GM20431 (cell line): ENCODE results near the gene TRABD2B.

Source experiments
- in situ Hi-C: fragments of 300-500 bp; cut with MseI, MboI; formaldehyde crosslinking; loops from one replicate; pipeline ENCODE4 v1.15.0; 2020; ENCODE audit warnings: low sequenced_read_pairs; ENCODE audit not compliant: unreplicated experiment

Gene TRABD2B

GRCh38 chr1:47866601-47867437 is 130.4 kb downstream of the TRABD2B start:
- in situ Hi-C loops, result no loop called here

- in situ Hi-C loops, result no loop called here
These were observed 131.2 kb downstream of the TRABD2B start for GRCh38 chr1:47865881-47866535.

- in situ Hi-C loops, result no loop called here
These were observed 138.0 kb downstream of the TRABD2B start for GRCh38 chr1:47859092-47859743.

- in situ Hi-C loops, result no loop called here
These were observed 140.2 kb downstream of the TRABD2B start for GRCh38 chr1:47856996-47857395.

- in situ Hi-C loops, result no loop called here
These were observed 142.0 kb downstream of the TRABD2B start for GRCh38 chr1:47855230-47855629.

GRCh38 chr1:47854552-47855144 is 142.5 kb downstream of the TRABD2B start:
- in situ Hi-C loops, result no loop called here

- in situ Hi-C loops, result no loop called here
These were observed 143.3 kb downstream of the TRABD2B start for GRCh38 chr1:47853852-47854251.

GRCh38 chr1:47853059-47853458 is 144.1 kb downstream of the TRABD2B start:
- in situ Hi-C loops, result no loop called here

GRCh38 chr1:47852006-47852718 is 145.0 kb downstream of the TRABD2B start:
- in situ Hi-C loops, result no loop called here

GRCh38 chr1:47850451-47850850 is 146.7 kb downstream of the TRABD2B start:
- in situ Hi-C loops, result no loop called here

- in situ Hi-C loops, result no loop called here
These were observed 147.5 kb downstream of the TRABD2B start for GRCh38 chr1:47849591-47850261.

- in situ Hi-C loops, result no loop called here
These were observed 148.1 kb downstream of the TRABD2B start for GRCh38 chr1:47849005-47849521.

GRCh38 chr1:47847763-47848162 is 149.4 kb downstream of the TRABD2B start:
- in situ Hi-C loops, result no loop called here

- in situ Hi-C loops, result no loop called here
These were observed 152.6 kb downstream of the TRABD2B start for GRCh38 chr1:47844558-47844955.

GRCh38 chr1:47843781-47844557 is 153.2 kb downstream of the TRABD2B start:
- in situ Hi-C loops, result no loop called here

- in situ Hi-C loops, result no loop called here
These were observed 154.1 kb downstream of the TRABD2B start for GRCh38 chr1:47843059-47843458.

- in situ Hi-C loops, result no loop called here
These were observed 154.8 kb downstream of the TRABD2B start for GRCh38 chr1:47842228-47842919.

- in situ Hi-C loops, result no loop called here
These were observed 155.8 kb downstream of the TRABD2B start for GRCh38 chr1:47841356-47841755.
